ENCODE measurements around the gene PPM1L.

Gene PPM1L

GRCh38 chr3:161043336-161044035 is 287.5 kb downstream of the PPM1L start:
- DNase-seq (ENCODE audit: low spot score): no peak

GRCh38 chr3:161049683-161050248 is 293.7 kb downstream of the PPM1L start:
- no peak for DNase-seq (ENCODE audit: low spot score)

GRCh38 chr3:161050935-161051334 is 294.9 kb downstream of the PPM1L start:
- DNase-seq (ENCODE audit: low spot score): no peak

- DNase-seq (ENCODE audit: low spot score): no peak
Observed at GRCh38 chr3:161051856-161052255, 295.8 kb downstream of the PPM1L start.

GRCh38 chr3:161054860-161055604 is 299.0 kb downstream of the PPM1L start:
- no peak for DNase-seq (ENCODE audit: low spot score)

- no peak for DNase-seq (ENCODE audit: low spot score)
Observed at GRCh38 chr3:161064413-161064812, 308.4 kb downstream of the PPM1L start.

GRCh38 chr3:161066930-161067329 is 310.9 kb downstream of the PPM1L start:
- no peak for DNase-seq (ENCODE audit: low spot score)

- no peak for DNase-seq (ENCODE audit: low spot score)
Observed at GRCh38 chr3:161067335-161067734, 311.3 kb downstream of the PPM1L start.

GRCh38 chr3:161069511-161070251 is 313.6 kb downstream of the PPM1L start:
- peak; percentile 57 for DNase-seq (ENCODE audit: low spot score)

GRCh38 chr3:161070252-161070930 is 314.4 kb downstream of the PPM1L start:
- DNase-seq (ENCODE audit: low spot score): no peak

- DNase-seq (ENCODE audit: low spot score): no peak
Observed at GRCh38 chr3:161070980-161071663, 315.1 kb downstream of the PPM1L start.

- DNase-seq (ENCODE audit: low spot score): peak; percentile 41
Observed at GRCh38 chr3:161072211-161072621, 316.2 kb downstream of the PPM1L start.

- DNase-seq (ENCODE audit: low spot score): no peak
Observed at GRCh38 chr3:161072751-161073150, 316.7 kb downstream of the PPM1L start.

- no peak for DNase-seq (ENCODE audit: low spot score)
Observed at GRCh38 chr3:161073181-161073580, 317.1 kb downstream of the PPM1L start.

GRCh38 chr3:161081633-161082032 is 325.6 kb downstream of the PPM1L start:
- DNase-seq (ENCODE audit: low spot score): peak; percentile 33

- DNase-seq (ENCODE audit: low spot score): no peak
Observed at GRCh38 chr3:161082063-161082462, 326.0 kb downstream of the PPM1L start.

- DNase-seq (ENCODE audit: low spot score): no peak
Observed at GRCh38 chr3:161083131-161083530, 327.1 kb downstream of the PPM1L start.

GRCh38 chr3:161084277-161084676 is 328.2 kb downstream of the PPM1L start:
- DNase-seq (ENCODE audit: low spot score): no peak

GRCh38 chr3:161093895-161094294 is 337.9 kb downstream of the PPM1L start:
- DNase-seq (ENCODE audit: low spot score): no peak

GRCh38 chr3:161096771-161097367 is 340.8 kb downstream of the PPM1L start:
- DNase-seq (ENCODE audit: low spot score): no peak

- DNase-seq (ENCODE audit: low spot score): no peak
Observed at GRCh38 chr3:161100994-161101393, 345.0 kb downstream of the PPM1L start.

Measured in activated CD4-positive, alpha-beta T cell treated with anti-CD3 and anti-CD28 coated beads, Interleukin-2, Interleukin-4, amounts not matched to agents 100 ng/mL and 50 ng/mL, durations not matched to agents 16 hours and 8 hours (primary cell).